WTC11 (cell line): ENCODE results near the gene KLHDC1.

Experiments
- FOXJ3 ChIP-seq: sonication (generic); formaldehyde crosslinking; IDR thresholded peaks from 2 replicates; pipeline ENCODE4 v1.9.0; 2021; ENCODE audit warnings: missing genetic modification reagents, mild to moderate bottlenecking, borderline replicate concordance
- SP1 ChIP-seq: sonication (generic); formaldehyde crosslinking; conservative IDR thresholded peaks from 2 replicates; pipeline ENCODE4 v1.8.1; 2022; ENCODE audit warnings: missing genetic modification reagents
- TEAD1 ChIP-seq: sonication (generic); formaldehyde crosslinking; IDR thresholded peaks from 2 replicates; pipeline ENCODE4 v1.8.0; 2022; ENCODE audit warnings: mild to moderate bottlenecking, missing genetic modification reagents
- ZNF317 ChIP-seq: sonication (generic); formaldehyde crosslinking; IDR thresholded peaks from 2 replicates; pipeline ENCODE4 v1.8.1; 2023; ENCODE audit warnings: low read depth, mild to moderate bottlenecking, moderate library complexity, missing genetic modification reagents, borderline replicate concordance
- TF ChIP-seq, protein P1 (sequence below): fragments of 200-600 bp; IDR thresholded peaks from 2 replicates; pipeline ENCODE4 v1.8.0; 2022; ENCODE audit warnings: antibody characterized with exemption

DNA sequence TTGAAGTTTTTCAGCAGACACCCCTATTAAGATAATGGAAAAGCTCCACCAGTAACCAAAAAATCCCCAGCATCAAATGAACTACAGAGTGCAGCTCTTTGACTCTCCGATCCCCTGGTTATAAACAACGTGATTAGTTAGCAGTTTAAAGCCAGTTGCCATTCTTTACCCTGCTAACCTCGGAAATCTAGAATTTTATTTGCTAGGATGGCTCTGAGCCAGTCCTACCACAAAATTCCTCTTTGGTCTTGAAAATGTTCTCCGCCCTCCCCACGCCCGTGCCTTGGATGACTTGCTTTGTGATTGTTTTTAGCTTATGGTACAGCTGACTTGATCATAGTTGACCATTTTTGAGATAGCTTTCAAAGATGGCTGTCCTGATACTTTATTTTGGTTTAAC lies 76.3 kb downstream of the KLHDC1 start:
- TF ChIP-seq, protein P1, sequence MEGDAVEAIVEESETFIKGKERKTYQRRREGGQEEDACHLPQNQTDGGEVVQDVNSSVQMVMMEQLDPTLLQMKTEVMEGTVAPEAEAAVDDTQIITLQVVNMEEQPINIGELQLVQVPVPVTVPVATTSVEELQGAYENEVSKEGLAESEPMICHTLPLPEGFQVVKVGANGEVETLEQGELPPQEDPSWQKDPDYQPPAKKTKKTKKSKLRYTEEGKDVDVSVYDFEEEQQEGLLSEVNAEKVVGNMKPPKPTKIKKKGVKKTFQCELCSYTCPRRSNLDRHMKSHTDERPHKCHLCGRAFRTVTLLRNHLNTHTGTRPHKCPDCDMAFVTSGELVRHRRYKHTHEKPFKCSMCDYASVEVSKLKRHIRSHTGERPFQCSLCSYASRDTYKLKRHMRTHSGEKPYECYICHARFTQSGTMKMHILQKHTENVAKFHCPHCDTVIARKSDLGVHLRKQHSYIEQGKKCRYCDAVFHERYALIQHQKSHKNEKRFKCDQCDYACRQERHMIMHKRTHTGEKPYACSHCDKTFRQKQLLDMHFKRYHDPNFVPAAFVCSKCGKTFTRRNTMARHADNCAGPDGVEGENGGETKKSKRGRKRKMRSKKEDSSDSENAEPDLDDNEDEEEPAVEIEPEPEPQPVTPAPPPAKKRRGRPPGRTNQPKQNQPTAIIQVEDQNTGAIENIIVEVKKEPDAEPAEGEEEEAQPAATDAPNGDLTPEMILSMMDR = no peak
- TF ChIP-seq ZNF317 (CRISPR knock-in tag) (no peak), TEAD1 (no peak), FOXJ3 (CRISPR knock-in tag) (no peak), SP1 (CRISPR knock-in tag) (no peak)
